HTR-8/SVneo (cell line): ENCODE results near the gene DPH6.

Experiments
- DNase-seq: peaks from one replicate; pipeline ENCODE4 v3.0.0; 2011; ENCODE audit warnings: low spot score, mixed read lengths; ENCODE audit not compliant: insufficient read length
- FAIRE-seq: peaks from 2 replicates; lab custom pipeline; 2011; peaks lifted over from hg19 to GRCh38; lab: Jason Lieb, UNC

The DPH6 gene

DNA sequence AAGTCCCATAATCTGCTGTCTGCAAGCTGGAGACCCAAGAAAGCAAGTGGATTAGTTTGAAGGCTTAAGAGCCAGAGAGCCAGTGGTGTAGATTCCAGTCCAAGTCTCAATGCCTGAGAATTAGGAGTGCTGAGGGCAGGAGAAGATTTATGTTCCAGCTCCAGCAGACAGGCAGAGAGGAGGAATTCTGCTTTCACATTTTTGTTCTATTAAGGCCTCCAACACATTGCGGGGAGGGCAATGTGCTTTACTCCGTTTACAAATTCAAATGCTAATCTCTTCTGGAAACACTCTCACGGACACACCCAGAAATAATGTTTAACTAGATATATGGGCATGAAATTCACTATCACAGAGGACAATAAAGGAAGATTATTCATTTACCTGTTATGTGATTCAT is 54.0 kb downstream of the DPH6 start:
- no peak for FAIRE-seq

DNA sequence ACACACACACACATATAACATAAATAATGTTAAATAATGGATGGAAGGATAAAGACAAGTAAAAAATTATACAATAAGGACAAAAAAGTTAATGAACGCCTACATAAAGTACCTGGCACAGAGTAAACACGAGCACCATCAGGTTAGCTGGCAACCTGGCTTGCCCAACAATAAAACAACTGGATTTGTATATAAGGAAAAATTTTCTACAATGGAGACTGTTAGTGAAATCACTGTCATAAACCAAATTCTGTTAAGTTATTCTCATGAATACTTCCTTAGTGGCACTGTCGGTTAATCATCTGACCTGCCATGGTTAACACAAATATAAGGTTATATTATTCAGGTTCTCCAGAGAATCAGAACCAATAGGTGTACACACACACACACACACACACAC is 54.8 kb downstream of the DPH6 start:
- DNase-seq (no peak), FAIRE-seq (no peak)

More for the DNA sequence above, 54.0 kb downstream of the DPH6 start:
- no peak for DNase-seq

- FAIRE-seq = no peak
- DNase-seq = no peak
These were observed 55.5 kb downstream of the DPH6 start for GRCh38 chr15:35490511-35490910.

- FAIRE-seq (no peak), DNase-seq (no peak)
These were observed 58.5 kb downstream of the DPH6 start for GRCh38 chr15:35487417-35487816.

DNA sequence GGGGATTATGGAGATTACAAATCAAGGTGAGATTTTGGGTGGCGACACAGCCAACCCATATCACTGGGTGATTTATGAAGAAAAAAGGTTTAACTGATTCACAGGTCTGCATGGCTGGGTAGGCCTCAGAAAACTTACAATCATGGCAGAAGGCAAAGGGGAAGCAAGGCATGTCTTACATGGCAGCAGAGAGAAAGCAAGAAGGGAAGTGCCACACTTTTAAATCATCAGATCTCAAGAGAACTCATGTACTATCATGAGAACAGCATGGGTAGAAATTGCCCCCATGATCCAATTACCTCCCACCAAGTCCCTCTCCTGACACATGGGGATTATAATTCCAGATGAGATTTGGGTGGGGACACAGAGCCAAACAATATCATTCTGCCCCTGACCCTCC is 59.7 kb downstream of the DPH6 start:
- no peak for FAIRE-seq

GRCh38 chr15:35485411-35485810 is 60.6 kb downstream of the DPH6 start:
- FAIRE-seq (no peak), DNase-seq (no peak)

More for the DNA sequence above, 59.7 kb downstream of the DPH6 start:
- no peak for DNase-seq

DNA sequence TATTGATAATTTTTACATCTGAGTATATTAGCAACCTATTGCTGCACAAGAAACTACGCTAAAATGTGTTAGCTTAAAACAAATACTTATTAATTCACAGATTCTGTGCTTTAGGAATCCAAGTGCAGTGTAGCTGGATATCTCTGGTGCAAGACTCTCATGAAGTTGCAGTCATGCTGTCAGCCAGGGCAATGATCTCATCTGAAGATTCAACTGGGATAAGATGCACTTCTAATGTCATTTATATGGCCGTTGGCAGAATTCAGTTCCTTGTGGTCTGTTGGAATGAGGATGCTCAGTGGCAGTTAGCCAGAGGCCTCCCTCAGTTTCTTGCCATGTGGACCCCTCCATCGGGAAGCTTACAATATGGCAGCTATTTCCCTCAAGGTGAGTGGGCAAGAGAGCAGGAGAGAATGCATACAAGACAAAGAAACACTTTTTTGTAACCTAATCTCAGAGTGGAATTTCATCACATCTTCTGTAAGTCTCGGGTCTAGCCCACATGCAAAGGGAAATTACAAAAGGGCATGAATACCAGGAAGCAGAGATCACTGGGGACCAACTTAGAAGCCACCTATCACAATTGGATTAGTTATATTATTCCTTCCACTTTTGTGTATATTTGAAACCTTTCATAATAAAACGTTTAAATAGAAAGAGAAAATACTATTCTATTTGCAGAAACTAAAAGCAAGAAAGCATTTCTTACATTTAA is 61.6 kb downstream of the DPH6 start:
- DNase-seq = no peak
- no peak for FAIRE-seq

DNA sequence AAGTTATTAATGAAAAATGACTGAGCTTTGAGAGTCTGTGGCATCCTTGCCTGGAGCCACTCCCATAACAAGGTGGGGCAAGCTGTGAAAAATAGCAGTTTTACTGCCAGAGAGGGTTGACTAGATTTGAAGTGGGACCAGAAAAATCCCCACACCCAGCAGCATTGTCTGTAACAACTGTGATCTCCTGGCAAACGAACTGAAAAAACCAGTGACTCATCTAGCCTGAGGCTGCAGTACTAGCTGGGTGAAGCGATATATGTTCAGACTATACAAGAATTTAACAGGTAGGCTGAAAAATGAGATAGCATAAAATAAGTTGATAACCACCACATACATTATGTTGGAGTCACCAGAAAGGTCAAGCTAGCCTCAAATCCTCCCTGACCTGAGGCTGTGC is 64.0 kb downstream of the DPH6 start:
- FAIRE-seq (peak; percentile 77), DNase-seq (peak; percentile 62)

DNA sequence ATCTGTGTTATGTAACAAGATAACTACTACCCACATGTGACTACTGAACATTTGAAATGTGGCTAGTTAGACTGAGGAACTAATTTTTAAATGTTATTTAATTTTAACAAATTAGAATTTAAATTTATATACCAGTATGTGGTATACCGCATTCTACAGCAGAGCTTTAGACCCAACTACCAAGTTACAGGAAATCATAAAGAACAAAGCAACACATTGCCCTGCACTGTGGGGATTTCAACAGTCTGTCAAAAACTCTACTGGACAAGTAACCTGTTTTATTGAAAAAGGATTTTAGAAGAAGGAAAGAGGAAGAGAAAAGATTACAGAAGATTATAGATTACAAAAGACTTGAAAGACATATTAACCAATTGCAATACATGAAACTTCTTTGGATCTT is 64.9 kb downstream of the DPH6 start:
- DNase-seq = no peak
- FAIRE-seq = no peak

- DNase-seq (no peak), FAIRE-seq (no peak)
These were observed 66.5 kb downstream of the DPH6 start for GRCh38 chr15:35479423-35479822.

GRCh38 chr15:35477312-35478262 is 68.4 kb downstream of the DPH6 start:
- FAIRE-seq (no peak), DNase-seq (no peak)

- no peak for FAIRE-seq
- no peak for DNase-seq
These were observed 74.9 kb downstream of the DPH6 start for GRCh38 chr15:35471024-35471423.

GRCh38 chr15:35470441-35470840 is 75.5 kb downstream of the DPH6 start:
- FAIRE-seq (no peak), DNase-seq (no peak)

DNA sequence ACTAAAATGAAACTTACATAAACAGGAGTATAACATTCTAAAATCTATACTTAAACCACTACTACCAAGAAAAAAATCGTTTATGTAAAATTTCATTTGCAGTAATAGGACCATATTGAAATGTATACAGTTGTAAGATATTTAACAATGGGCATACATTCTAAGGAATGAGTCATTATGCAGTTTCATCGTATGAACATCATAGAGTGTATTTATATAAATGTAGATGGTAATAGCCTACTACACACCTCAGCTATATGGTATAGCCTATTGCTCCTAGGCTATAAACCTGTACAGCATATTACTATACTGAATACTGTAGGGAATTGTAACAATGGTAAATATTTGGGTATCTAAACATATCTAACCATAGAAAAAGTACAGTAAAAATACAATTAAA is 79.5 kb downstream of the DPH6 start:
- no peak for FAIRE-seq

DNA sequence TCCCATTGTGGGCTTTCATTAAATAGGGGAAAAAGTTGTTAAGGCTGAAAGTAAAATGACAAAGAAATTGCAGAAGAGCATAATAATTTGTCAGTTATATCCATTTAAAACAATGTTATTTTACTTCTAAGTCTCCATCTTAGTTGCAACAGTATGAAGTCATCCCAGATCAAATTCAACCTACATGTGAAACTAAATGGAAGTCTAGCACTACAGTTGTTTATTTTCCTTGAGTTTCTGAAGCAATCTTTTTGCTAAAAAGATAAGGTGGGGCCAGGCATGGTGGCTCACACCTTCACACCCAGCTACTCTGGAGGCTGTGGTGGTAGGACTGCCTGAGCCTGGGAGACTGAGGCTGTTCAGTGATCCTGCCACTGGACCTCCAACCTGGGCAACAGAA is 80.2 kb downstream of the DPH6 start:
- DNase-seq (no peak), FAIRE-seq (no peak)

More for the DNA sequence above, 79.5 kb downstream of the DPH6 start:
- DNase-seq = no peak

GRCh38 chr15:35460616-35461015 is 85.3 kb downstream of the DPH6 start:
- FAIRE-seq = no peak
- DNase-seq = no peak

GRCh38 chr15:35458176-35458856 is 87.6 kb downstream of the DPH6 start:
- FAIRE-seq (no peak), DNase-seq (no peak)

DNA sequence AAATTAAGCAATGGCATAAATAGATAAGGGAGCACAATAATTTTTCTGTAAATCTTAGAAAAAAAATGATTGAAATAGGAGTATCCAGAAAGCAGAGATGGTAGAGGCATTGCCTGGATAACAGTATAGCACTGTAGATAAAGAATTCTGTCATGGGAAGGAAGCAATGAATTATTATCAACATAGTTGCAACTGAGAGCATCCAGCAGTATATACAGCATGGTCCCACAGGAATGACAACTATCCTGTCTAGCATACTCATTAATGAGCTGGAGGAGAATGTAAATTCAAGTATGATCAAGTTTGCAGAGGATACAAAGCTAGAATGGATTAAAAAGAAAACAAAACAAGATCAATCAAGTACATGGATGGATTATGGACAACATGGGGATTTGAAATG is 90.8 kb downstream of the DPH6 start:
- DNase-seq (no peak), FAIRE-seq (no peak)

DNA sequence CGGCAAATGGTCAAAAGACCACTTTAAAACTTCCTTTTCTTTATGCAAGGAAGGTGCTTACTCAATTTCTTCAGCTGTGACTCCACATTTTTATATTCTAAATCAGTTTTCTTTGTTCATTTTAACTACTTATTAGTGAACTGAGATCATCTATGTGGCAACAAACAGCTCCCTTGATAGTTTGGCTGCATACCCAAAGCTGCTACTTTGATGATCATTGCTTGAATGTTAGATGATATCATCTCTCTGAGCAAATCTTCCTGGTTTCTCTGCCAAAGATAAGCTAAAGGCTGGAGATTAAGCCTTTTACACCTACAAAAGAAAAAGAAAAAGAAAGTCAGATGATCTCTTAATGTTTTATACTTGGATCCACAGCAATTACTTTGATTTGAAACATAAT is 95.5 kb downstream of the DPH6 start:
- FAIRE-seq (no peak), DNase-seq (no peak)

GRCh38 chr15:35448294-35448693 is 97.7 kb downstream of the DPH6 start:
- FAIRE-seq (no peak), DNase-seq (peak; percentile 14)

DNA sequence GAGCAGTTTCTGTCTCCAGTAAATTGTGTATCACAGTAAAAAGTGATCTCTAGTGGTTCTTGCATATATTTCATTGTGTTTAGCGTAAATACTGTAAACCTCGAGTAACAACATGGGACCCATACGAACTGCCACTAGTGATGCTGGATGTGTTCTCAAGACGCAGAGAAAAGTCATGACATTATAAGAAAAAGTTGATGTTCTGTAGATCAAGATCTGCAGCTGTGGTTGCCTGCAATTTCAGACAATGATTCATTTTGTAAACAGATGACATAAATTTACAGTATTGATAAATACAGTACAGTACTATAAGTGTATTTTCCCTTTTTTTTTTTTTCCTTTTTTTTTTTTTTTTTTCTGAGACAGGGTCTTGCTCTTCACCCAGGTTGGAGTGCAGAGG is 100.1 kb downstream of the DPH6 start:
- no peak for DNase-seq
- FAIRE-seq = no peak
